ENCODE data around the gene P3H4.

P3H4 gene

DNA sequence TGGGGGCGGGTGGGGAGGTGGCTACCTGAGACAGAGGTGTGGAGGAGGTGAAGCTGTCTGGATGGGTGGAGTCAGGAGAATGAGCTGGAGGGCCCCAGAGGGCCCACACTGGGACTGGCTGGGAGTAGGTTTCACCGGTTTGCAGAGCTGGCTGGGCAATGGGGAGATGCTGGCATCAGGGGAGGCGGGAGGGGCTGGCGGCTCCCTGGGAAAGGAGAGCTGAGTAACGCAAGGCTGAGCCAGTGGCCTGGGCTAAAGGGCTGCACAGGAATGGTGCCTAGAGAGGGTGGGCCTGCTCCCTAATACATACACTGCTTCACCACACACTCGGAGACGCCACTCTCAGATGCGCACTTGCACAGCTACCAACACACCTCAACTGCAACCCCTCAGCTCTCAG, 12.4 kb downstream of the P3H4 start:
- Histone ChIP-seq H3K4me1 (ENCODE audit: control insufficient read depth, insufficient read depth, low read length) (peaks cover 8% of the 10 kb centered on the region), H3K9ac (ENCODE audit: low read depth, low read length) (no peak overlapping the region), H3K27me3 (ENCODE audit: control insufficient read depth, insufficient read depth, low read length) (peaks cover 19% of the 10 kb centered on the region)

DNA sequence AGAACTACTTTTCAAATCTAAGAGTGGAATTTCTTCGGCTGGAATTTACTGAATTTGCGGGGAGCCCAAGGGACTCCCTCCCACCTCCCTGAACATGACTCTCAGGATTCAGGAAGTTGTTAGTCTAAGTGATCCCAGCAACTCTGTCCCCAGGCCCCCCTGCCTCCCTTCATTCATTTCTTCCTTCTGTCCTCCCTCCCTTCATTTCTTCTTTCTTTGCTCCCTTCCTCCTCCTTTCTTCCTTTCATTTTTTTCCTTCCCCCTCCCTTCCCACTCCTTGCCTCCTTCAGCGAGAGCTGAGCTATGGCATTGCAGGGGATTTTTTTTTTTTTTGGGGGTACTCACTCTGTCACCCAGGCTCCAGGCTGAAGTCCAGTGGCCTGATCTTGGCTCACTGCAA, 14.4 kb downstream of the P3H4 start:
- peaks cover 30% of the 10 kb centered on the region for H3K27me3 ChIP-seq (ENCODE audit: control insufficient read depth, insufficient read depth, low read length)
- H3K36me3 ChIP-seq (ENCODE audit: control insufficient read depth, insufficient read depth, low read length) = no peaks in the 10 kb centered on the region
- no peaks in the 10 kb centered on the region for H3K9me3 ChIP-seq (ENCODE audit: control insufficient read depth, insufficient read depth, low read length)
- H3K4me1 ChIP-seq (ENCODE audit: control insufficient read depth, insufficient read depth, low read length) = peaks cover 11% of the 10 kb centered on the region
- no peak overlapping the region for H3K4me3 ChIP-seq (ENCODE audit: low read depth, low read length)
- no peak overlapping the region for H3K9ac ChIP-seq (ENCODE audit: low read depth, low read length)

More for the DNA sequence above, 12.4 kb downstream of the P3H4 start:
- Histone ChIP-seq H3K36me3 (ENCODE audit: control insufficient read depth, insufficient read depth, low read length) (no peaks in the 10 kb centered on the region), H3K9me3 (ENCODE audit: control insufficient read depth, insufficient read depth, low read length) (no peaks in the 10 kb centered on the region), H3K4me3 (ENCODE audit: low read depth, low read length) (no peak overlapping the region)

- Histone ChIP-seq H3K4me3 (ENCODE audit: low read depth, low read length) (no peak overlapping the region), H3K36me3 (ENCODE audit: control insufficient read depth, insufficient read depth, low read length) (no peaks in the 10 kb centered on the region), H3K27me3 (ENCODE audit: control insufficient read depth, insufficient read depth, low read length) (peaks cover 38% of the 10 kb centered on the region), H3K4me1 (ENCODE audit: control insufficient read depth, insufficient read depth, low read length) (peaks cover 11% of the 10 kb centered on the region), H3K9ac (ENCODE audit: low read depth, low read length) (no peak overlapping the region), H3K9me3 (ENCODE audit: control insufficient read depth, insufficient read depth, low read length) (no peaks in the 10 kb centered on the region)
Observed at GRCh38 chr17:41796121-41796895, 15.4 kb downstream of the P3H4 start.

GRCh38 chr17:41794540-41794975, 17.2 kb downstream of the P3H4 start:
- H3K36me3 ChIP-seq (ENCODE audit: control insufficient read depth, insufficient read depth, low read length) = no peaks in the 10 kb centered on the region
- no peak overlapping the region for H3K9ac ChIP-seq (ENCODE audit: low read depth, low read length)
- no peak overlapping the region for H3K4me3 ChIP-seq (ENCODE audit: low read depth, low read length)
- peaks cover 8% of the 10 kb centered on the region for H3K4me1 ChIP-seq (ENCODE audit: control insufficient read depth, insufficient read depth, low read length)
- peaks cover 41% of the 10 kb centered on the region for H3K27me3 ChIP-seq (ENCODE audit: control insufficient read depth, insufficient read depth, low read length)
- H3K9me3 ChIP-seq (ENCODE audit: control insufficient read depth, insufficient read depth, low read length) = no peaks in the 10 kb centered on the region

GRCh38 chr17:41793784-41794539, 17.8 kb downstream of the P3H4 start:
- Histone ChIP-seq H3K36me3 (ENCODE audit: control insufficient read depth, insufficient read depth, low read length) (no peaks in the 10 kb centered on the region), H3K4me1 (ENCODE audit: control insufficient read depth, insufficient read depth, low read length) (peaks cover 8% of the 10 kb centered on the region), H3K27me3 (ENCODE audit: control insufficient read depth, insufficient read depth, low read length) (peaks cover 46% of the 10 kb centered on the region), H3K9me3 (ENCODE audit: control insufficient read depth, insufficient read depth, low read length) (no peaks in the 10 kb centered on the region), H3K4me3 (ENCODE audit: low read depth, low read length) (no peak overlapping the region), H3K9ac (ENCODE audit: low read depth, low read length) (no peak overlapping the region)

DNA sequence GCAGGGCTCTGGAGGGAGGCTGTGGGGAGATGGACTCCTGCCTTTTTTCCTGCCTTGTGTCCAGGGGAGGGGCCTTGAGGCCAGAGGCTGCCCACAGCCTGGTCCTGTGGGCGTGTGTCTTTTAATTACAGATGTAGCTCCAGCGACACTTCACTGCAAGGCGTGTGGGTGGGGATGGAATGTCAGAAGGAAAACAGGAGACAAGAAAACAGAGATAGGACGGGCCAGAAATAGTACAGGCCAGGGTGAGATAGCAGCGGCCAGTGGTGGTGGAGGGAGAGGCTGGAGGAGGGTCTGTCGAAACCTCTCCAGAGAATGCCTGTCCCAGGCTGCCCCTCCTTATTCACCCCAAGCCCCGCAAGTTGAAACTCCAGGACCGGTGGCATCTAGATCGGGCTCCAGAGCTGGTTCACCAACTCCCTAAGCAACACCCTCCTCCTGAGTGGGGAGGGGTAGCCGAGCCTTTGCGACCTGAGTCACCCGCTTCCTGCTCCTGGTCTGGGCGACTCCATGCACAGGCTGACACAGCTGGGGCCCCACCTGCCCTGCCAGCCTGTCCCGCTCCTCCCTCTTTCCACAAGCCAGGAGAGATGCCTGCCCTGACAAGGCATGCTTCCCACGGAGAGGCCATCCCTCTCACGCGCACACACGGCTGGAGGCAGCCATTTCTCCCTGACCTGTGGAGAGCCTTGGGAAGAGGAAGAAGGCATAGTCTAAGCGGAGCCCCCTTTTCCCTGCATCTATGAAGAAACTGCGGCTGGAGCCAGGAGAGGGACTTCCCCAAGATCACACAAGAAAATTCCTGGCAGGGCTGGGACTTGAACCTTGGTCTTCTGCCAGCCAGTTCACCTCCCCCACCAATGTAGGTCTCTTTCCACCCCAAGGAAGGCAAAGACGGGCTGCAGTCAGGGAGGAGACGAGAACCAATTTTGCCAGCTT, 18.6 kb downstream of the P3H4 start:
- peaks cover 8% of the 10 kb centered on the region for H3K4me1 ChIP-seq (ENCODE audit: control insufficient read depth, insufficient read depth, low read length)
- peak overlapping the region; percentile 43 for H3K4me3 ChIP-seq (ENCODE audit: low read depth, low read length)
- H3K9ac ChIP-seq (ENCODE audit: low read depth, low read length) = no peak overlapping the region
- peaks cover 48% of the 10 kb centered on the region for H3K27me3 ChIP-seq (ENCODE audit: control insufficient read depth, insufficient read depth, low read length)
- no peaks in the 10 kb centered on the region for H3K9me3 ChIP-seq (ENCODE audit: control insufficient read depth, insufficient read depth, low read length)
- H3K36me3 ChIP-seq (ENCODE audit: control insufficient read depth, insufficient read depth, low read length) = no peaks in the 10 kb centered on the region

DNA sequence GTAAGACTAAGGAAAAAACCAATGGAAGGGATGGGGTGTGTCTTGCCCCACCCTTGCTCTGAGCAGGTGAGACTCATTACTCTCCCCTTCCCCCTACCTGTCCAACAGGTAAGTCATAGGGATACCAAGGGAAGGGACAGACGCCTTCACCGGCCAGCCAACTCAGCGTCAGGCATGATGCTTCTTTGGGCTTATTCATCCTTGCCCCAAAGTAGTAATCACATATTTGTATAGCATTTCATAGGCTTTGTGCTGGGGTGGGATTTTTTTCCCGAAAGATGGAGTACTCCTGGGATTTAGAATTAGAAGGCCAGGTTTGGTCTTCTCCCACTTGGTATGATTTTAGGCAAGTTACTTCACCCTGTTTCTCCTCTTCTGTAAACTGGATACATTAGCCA, 24.7 kb downstream of the P3H4 start:
- Histone ChIP-seq H3K36me3 (ENCODE audit: control insufficient read depth, insufficient read depth, low read length) (no peaks in the 10 kb centered on the region), H3K4me1 (ENCODE audit: control insufficient read depth, insufficient read depth, low read length) (peaks cover 13% of the 10 kb centered on the region), H3K9ac (ENCODE audit: low read depth, low read length) (no peak overlapping the region), H3K9me3 (ENCODE audit: control insufficient read depth, insufficient read depth, low read length) (no peaks in the 10 kb centered on the region), H3K27me3 (ENCODE audit: control insufficient read depth, insufficient read depth, low read length) (peaks cover 16% of the 10 kb centered on the region), H3K4me3 (ENCODE audit: low read depth, low read length) (peak overlapping the region; percentile 38)

- H3K27me3 ChIP-seq (ENCODE audit: control insufficient read depth, insufficient read depth, low read length) = peaks cover 11% of the 10 kb centered on the region
- peak within 1 kb of the TSS; percentile 67 for H3K4me3 ChIP-seq (ENCODE audit: low read depth, low read length)
- peak within 1 kb of the TSS; percentile 60 for H3K9ac ChIP-seq (ENCODE audit: low read depth, low read length)
- no peaks in the 10 kb centered on the region for H3K9me3 ChIP-seq (ENCODE audit: control insufficient read depth, insufficient read depth, low read length)
- H3K4me1 ChIP-seq (ENCODE audit: control insufficient read depth, insufficient read depth, low read length) = peaks cover 15% of the 10 kb centered on the region
- H3K36me3 ChIP-seq (ENCODE audit: control insufficient read depth, insufficient read depth, low read length) = no peaks in the 10 kb centered on the region
Observed at GRCh38 chr17:41786227-41787020, 25.3 kb downstream of the P3H4 start, which contains the start of gene JUP. JUP (minus strand) TSS chr17:41786711; CDS start chr17:41771854, 14,857 bp downstream.

GRCh38 chr17:41785859-41786226, 25.9 kb downstream of the P3H4 start:
- no peaks in the 10 kb centered on the region for H3K9me3 ChIP-seq (ENCODE audit: control insufficient read depth, insufficient read depth, low read length)
- H3K9ac ChIP-seq (ENCODE audit: low read depth, low read length) = peak overlapping the region; percentile 60
- H3K4me1 ChIP-seq (ENCODE audit: control insufficient read depth, insufficient read depth, low read length) = peaks cover 15% of the 10 kb centered on the region
- peaks cover 11% of the 10 kb centered on the region for H3K27me3 ChIP-seq (ENCODE audit: control insufficient read depth, insufficient read depth, low read length)
- peak overlapping the region; percentile 67 for H3K4me3 ChIP-seq (ENCODE audit: low read depth, low read length)
- H3K36me3 ChIP-seq (ENCODE audit: control insufficient read depth, insufficient read depth, low read length) = no peaks in the 10 kb centered on the region

DNA sequence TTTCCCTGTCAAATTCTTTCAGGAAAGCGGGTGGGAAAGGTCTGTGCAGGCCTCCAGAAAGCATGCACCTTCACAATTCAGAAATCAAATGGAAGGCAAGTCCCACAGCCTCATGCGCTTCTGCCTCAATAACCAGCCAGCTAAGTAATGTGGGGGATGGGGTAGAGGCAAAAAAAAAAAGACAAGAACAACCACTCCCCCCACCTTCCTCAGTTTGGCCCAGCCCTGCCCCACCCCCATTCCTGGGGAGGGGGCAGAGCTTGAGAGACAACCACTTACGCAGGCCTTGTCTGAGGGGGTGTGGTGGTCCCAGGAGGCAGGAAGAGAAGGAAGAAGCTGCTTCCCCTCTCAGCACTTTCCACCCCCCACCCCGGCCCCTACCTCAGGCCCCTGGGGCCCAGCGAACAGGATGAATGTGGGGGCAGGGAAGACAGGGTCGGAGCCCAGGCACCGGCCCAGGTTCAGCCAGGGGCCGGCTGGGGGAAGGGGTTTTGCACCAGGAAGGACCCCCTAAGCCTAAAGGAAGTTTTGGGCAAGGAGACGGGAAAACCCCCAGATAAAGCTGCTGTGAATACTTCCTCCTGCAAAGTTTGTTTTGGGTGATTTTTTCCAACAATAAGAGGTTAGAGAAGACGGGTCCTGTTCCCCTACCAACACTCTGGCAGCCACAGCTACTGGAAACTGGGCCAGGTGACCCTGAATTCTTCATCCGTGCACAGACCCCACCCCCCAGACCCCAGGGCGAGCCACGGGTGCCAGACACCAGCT, 26.5 kb downstream of the P3H4 start:
- Histone ChIP-seq H3K27me3 (ENCODE audit: control insufficient read depth, insufficient read depth, low read length) (peaks cover 11% of the 10 kb centered on the region), H3K4me1 (ENCODE audit: control insufficient read depth, insufficient read depth, low read length) (peaks cover 15% of the 10 kb centered on the region), H3K4me3 (ENCODE audit: low read depth, low read length) (peak overlapping the region; percentile 67), H3K9me3 (ENCODE audit: control insufficient read depth, insufficient read depth, low read length) (no peaks in the 10 kb centered on the region), H3K9ac (ENCODE audit: low read depth, low read length) (peak overlapping the region; percentile 60), H3K36me3 (ENCODE audit: control insufficient read depth, insufficient read depth, low read length) (no peaks in the 10 kb centered on the region)
